Measurements from ENCODE around the gene CD38. TPM values are rescaled to one million over a fixed set of nuclear protein-coding genes. Genes with fewer than 3 reads are reported as not detected.
A peak's percentile ranks its signal among the peaks of the same experiment; 100 is the strongest.
"Not testable (repeated sequence)": the region's sequence is repeated elsewhere in the genome, so short reads cannot be mapped to it uniquely, and the experiment has no call there.

CD38 gene
- total and polyA plus RNA-seq, 2 donors = 31.0 to 47.6 TPM

DNA sequence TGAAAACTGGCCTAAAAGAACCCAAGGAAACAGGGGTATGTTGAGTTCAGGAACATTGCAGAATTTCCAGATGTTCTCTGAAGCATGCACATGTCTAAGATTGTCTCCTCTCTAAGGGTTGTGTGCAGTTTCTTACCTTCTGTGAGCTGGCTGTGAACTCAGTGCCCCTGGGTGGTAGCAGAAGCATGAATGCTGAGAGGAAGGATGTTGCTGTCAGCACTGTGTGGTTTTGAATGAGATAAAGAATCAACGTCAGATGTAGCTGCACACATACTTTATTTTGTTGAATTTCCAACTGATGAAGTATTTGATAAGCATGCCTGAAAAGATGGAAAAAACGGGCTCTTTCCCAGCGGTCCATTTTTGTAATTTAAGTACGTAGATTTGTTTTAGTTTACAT, 23.8 kb upstream of the CD38 start:
- WGBS = 2% methylated on average over 4 of the region's 4 CpGs
- H3K27ac ChIP-seq (ENCODE audit: low read depth in 1 of 2, low read length in 1 of 2) = peak overlapping the region; percentile 86 to 95
- peak overlapping the region; percentile 0 to 9 for H3K4me3 ChIP-seq (ENCODE audit: low read length in 2 of 2)

GRCh38 chr4:15755321-15756155, 22.6 kb upstream of the CD38 start:
- 88% methylated on average over 4 of the region's 4 CpGs for WGBS
- Histone ChIP-seq H3K27me3 (ENCODE audit: control insufficient read depth in 2 of 2, insufficient read depth in 1 of 2, low read length in 1 of 2) (no peaks in the 10 kb centered on the region), H3K36me3 (ENCODE audit: control insufficient read depth in 2 of 2, insufficient read depth in 2 of 2, low read length in 1 of 2) (no peaks in the 10 kb centered on the region), H3K9me3 (ENCODE audit: control insufficient read depth in 2 of 2, insufficient read depth in 1 of 2, low read length in 1 of 2) (no peaks in the 10 kb centered on the region), H3K27ac (ENCODE audit: low read depth in 1 of 2, low read length in 1 of 2) (peak overlapping the region; percentile 93 to 95), H3K4me1 (ENCODE audit: control insufficient read depth in 2 of 2, insufficient read depth in 2 of 2, low read length in 2 of 2) (peaks cover 23 to 37% of the 10 kb centered on the region in 2 donors), H3K4me3 (ENCODE audit: low read length in 2 of 2) (peak overlapping the region; percentile 44 to 66)
- DNase-seq (ENCODE audit: low read depth in 6 of 9, low spot score in 9 of 9) = peak in 4 of 9 donors; percentile 35 to 73 (median 48)

More for the DNA sequence above, 23.8 kb upstream of the CD38 start:
- DNase-seq (ENCODE audit: low read depth in 6 of 9, low spot score in 9 of 9) = peak in 8 of 9 donors; percentile 42 to 90 (median 74)
- Histone ChIP-seq H3K36me3 (ENCODE audit: control insufficient read depth in 2 of 2, insufficient read depth in 2 of 2, low read length in 1 of 2) (no peaks in the 10 kb centered on the region), H3K9me3 (ENCODE audit: control insufficient read depth in 2 of 2, insufficient read depth in 1 of 2, low read length in 1 of 2) (no peaks in the 10 kb centered on the region), H3K27me3 (ENCODE audit: control insufficient read depth in 2 of 2, insufficient read depth in 1 of 2, low read length in 1 of 2) (no peaks in the 10 kb centered on the region), H3K4me1 (ENCODE audit: control insufficient read depth in 2 of 2, insufficient read depth in 2 of 2, low read length in 2 of 2) (peaks cover 23 to 37% of the 10 kb centered on the region in 2 donors)

GRCh38 chr4:15756361-15756861, 21.7 kb upstream of the CD38 start:
- WGBS = 4% methylated on average over 6 of the region's 6 CpGs
- no peaks in the 10 kb centered on the region for H3K9me3 ChIP-seq (ENCODE audit: control insufficient read depth in 2 of 2, insufficient read depth in 1 of 2, low read length in 1 of 2)
- H3K4me1 ChIP-seq (ENCODE audit: control insufficient read depth in 2 of 2, insufficient read depth in 2 of 2, low read length in 2 of 2) = peaks cover 23 to 43% of the 10 kb centered on the region in 2 donors
- H3K27me3 ChIP-seq (ENCODE audit: control insufficient read depth in 2 of 2, insufficient read depth in 1 of 2, low read length in 1 of 2) = no peaks in the 10 kb centered on the region
- H3K4me3 ChIP-seq (ENCODE audit: low read length in 2 of 2) = peak overlapping the region; percentile 44 to 66
- H3K27ac ChIP-seq (ENCODE audit: low read depth in 1 of 2, low read length in 1 of 2) = peak overlapping the region; percentile 93 to 95
- no peaks in the 10 kb centered on the region for H3K36me3 ChIP-seq (ENCODE audit: control insufficient read depth in 2 of 2, insufficient read depth in 2 of 2, low read length in 1 of 2)
- peak; percentile 68 to 95 (median 83) for DNase-seq (ENCODE audit: low read depth in 6 of 9, low spot score in 9 of 9)

DNA sequence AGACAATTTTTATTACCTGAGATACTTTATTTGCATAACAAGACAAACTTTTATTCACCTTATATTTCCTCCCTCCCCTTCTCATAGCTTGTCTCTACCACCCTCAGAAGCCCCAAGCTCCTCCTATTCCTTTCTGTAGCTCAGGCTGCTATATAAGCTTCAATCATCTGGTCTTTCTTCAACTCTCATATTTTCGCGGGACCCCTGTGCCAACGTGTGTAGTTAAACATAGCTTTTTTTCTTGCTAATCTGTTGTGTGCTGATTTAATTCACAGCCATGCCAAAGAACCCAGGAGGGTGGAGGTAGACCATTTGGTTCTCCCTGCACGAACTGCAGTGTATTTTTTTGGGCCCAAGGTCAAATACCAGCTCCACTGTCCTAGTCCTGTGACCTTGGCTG, 21.1 kb upstream of the CD38 start:
- Histone ChIP-seq H3K27ac (ENCODE audit: low read depth in 1 of 2, low read length in 1 of 2) (peak overlapping the region; percentile 91 to 95), H3K4me1 (ENCODE audit: control insufficient read depth in 2 of 2, insufficient read depth in 2 of 2, low read length in 2 of 2) (peaks cover 23 to 43% of the 10 kb centered on the region in 2 donors), H3K27me3 (ENCODE audit: control insufficient read depth in 2 of 2, insufficient read depth in 1 of 2, low read length in 1 of 2) (no peaks in the 10 kb centered on the region), H3K4me3 (ENCODE audit: low read length in 2 of 2) (peak overlapping the region; percentile 44 to 66), H3K36me3 (ENCODE audit: control insufficient read depth in 2 of 2, insufficient read depth in 2 of 2, low read length in 1 of 2) (no peaks in the 10 kb centered on the region), H3K9me3 (ENCODE audit: control insufficient read depth in 2 of 2, insufficient read depth in 1 of 2, low read length in 1 of 2) (no peaks in the 10 kb centered on the region)
- DNase-seq (ENCODE audit: low read depth in 6 of 9, low spot score in 9 of 9) = peak in 3 of 9 donors; percentile 50 to 83 (median 58)
- 34% methylated on average over 4 of the region's 4 CpGs for WGBS

GRCh38 chr4:15758294-15758693, 19.8 kb upstream of the CD38 start:
- Histone ChIP-seq H3K4me1 (ENCODE audit: control insufficient read depth in 2 of 2, insufficient read depth in 2 of 2, low read length in 2 of 2) (peaks cover 22 to 40% of the 10 kb centered on the region in 2 donors), H3K27ac (ENCODE audit: low read depth in 1 of 2, low read length in 1 of 2) (no peak overlapping the region), H3K9me3 (ENCODE audit: control insufficient read depth in 2 of 2, insufficient read depth in 1 of 2, low read length in 1 of 2) (no peaks in the 10 kb centered on the region), H3K36me3 (ENCODE audit: control insufficient read depth in 2 of 2, insufficient read depth in 2 of 2, low read length in 1 of 2) (no peaks in the 10 kb centered on the region), H3K27me3 (ENCODE audit: control insufficient read depth in 2 of 2, insufficient read depth in 1 of 2, low read length in 1 of 2) (no peaks in the 10 kb centered on the region), H3K4me3 (ENCODE audit: low read length in 2 of 2) (no peak overlapping the region)
- WGBS = 99% methylated on average over 4 of the region's 4 CpGs
- DNase-seq (ENCODE audit: low read depth in 6 of 9, low spot score in 9 of 9) = no peak

- H3K9me3 ChIP-seq (ENCODE audit: control insufficient read depth in 2 of 2, insufficient read depth in 1 of 2, low read length in 1 of 2); DNase-seq (ENCODE audit: low read depth in 6 of 9, low spot score in 9 of 9); H3K27ac ChIP-seq (ENCODE audit: low read depth in 1 of 2, low read length in 1 of 2); H3K4me3 ChIP-seq (ENCODE audit: low read length in 2 of 2); H3K36me3 ChIP-seq (ENCODE audit: control insufficient read depth in 2 of 2, insufficient read depth in 2 of 2, low read length in 1 of 2); H3K27me3 ChIP-seq (ENCODE audit: control insufficient read depth in 2 of 2, insufficient read depth in 1 of 2, low read length in 1 of 2): not testable (repeated sequence)
- H3K4me1 ChIP-seq (ENCODE audit: control insufficient read depth in 2 of 2, insufficient read depth in 2 of 2, low read length in 2 of 2) = peaks cover 25 to 41% of the 10 kb centered on the region in 2 donors
Measured at GRCh38 chr4:15762460-15762859, 15.7 kb upstream of the CD38 start.

- peak overlapping the region; percentile 94 to 100 for H3K27ac ChIP-seq (ENCODE audit: low read depth in 1 of 2, low read length in 1 of 2)
- peak in 8 of 9 donors; percentile 50 to 83 (median 64) for DNase-seq (ENCODE audit: low read depth in 6 of 9, low spot score in 9 of 9)
Measured at GRCh38 chr4:15765391-15765790, 12.7 kb upstream of the CD38 start.

DNA sequence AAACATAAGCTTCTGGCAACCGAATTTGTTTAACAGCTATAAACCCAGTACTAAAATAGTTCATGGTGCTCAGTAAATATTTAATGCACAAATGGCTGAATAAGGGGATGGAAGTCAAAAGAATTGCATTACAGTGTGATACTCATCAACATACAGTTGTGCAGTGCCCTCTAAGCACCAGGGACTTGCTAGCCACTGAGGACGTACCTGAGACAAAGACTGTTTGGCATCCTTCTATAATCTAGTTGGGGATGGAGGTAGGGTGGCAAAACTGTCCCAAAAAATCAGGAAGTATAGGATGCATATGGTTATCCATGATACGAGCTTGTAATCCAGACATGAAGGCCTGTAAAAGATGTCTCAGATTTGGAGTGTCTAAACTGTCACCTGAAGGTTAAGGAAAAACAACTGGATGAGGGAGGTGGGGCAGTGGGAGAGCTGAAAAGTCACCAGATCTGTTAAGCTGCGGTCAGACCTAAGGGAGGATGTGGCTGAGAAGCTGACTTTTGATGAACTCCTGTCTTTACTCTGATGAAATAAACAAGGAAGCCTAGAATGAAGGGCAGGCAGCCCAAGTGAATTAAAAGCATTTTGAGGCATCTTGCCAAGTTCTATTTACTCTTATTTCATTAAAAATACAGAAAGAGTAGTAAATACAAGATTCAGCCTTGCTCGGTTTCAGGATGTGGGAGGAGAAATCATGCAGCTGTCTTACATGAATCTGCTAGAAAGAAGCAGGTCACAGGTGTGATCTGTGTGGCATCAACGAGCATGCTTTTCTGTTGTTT, 12.0 kb upstream of the CD38 start:
- Histone ChIP-seq H3K4me1 (ENCODE audit: control insufficient read depth in 2 of 2, insufficient read depth in 2 of 2, low read length in 2 of 2) (peaks cover 37 to 64% of the 10 kb centered on the region in 2 donors), H3K36me3 (ENCODE audit: control insufficient read depth in 2 of 2, insufficient read depth in 2 of 2, low read length in 1 of 2) (no peaks in the 10 kb centered on the region), H3K4me3 (ENCODE audit: low read length in 2 of 2) (no peak overlapping the region), H3K27me3 (ENCODE audit: control insufficient read depth in 2 of 2, insufficient read depth in 1 of 2, low read length in 1 of 2) (no peaks in the 10 kb centered on the region), H3K9me3 (ENCODE audit: control insufficient read depth in 2 of 2, insufficient read depth in 1 of 2, low read length in 1 of 2) (no peaks in the 10 kb centered on the region), H3K27ac (ENCODE audit: low read depth in 1 of 2, low read length in 1 of 2) (peak overlapping the region; percentile 94 to 100)
- peak; percentile 71 to 94 (median 85) for DNase-seq (ENCODE audit: low read depth in 6 of 9, low spot score in 9 of 9)
- WGBS = 4% methylated on average over 6 of the region's 6 CpGs

More at GRCh38 chr4:15765391-15765790, 12.7 kb upstream of the CD38 start:
- 6% methylated on average over 6 of the region's 6 CpGs for WGBS
- no peaks in the 10 kb centered on the region for H3K27me3 ChIP-seq (ENCODE audit: control insufficient read depth in 2 of 2, insufficient read depth in 1 of 2, low read length in 1 of 2)
- H3K4me3 ChIP-seq (ENCODE audit: low read length in 2 of 2) = no peak overlapping the region
- H3K36me3 ChIP-seq (ENCODE audit: control insufficient read depth in 2 of 2, insufficient read depth in 2 of 2, low read length in 1 of 2) = no peaks in the 10 kb centered on the region
- no peaks in the 10 kb centered on the region for H3K9me3 ChIP-seq (ENCODE audit: control insufficient read depth in 2 of 2, insufficient read depth in 1 of 2, low read length in 1 of 2)
- H3K4me1 ChIP-seq (ENCODE audit: control insufficient read depth in 2 of 2, insufficient read depth in 2 of 2, low read length in 2 of 2) = peaks cover 33 to 64% of the 10 kb centered on the region in 2 donors

All from thymus (tissue), 11 donors.